H1 (cell line): ENCODE data around the gene CASR. TPM values are rescaled to one million over a fixed set of nuclear protein-coding genes. Genes with fewer than 3 reads are reported as not detected.

Experiments
- CTCF ChIA-PET: fragments of 300-600 bp; sonication (Branson Sonifier 250); formaldehyde crosslinking; loops from one replicate; lab custom pipeline; 2021; ENCODE audit not compliant: partially characterized antibody; lab: Charles Lee
- POLR2A ChIA-PET: fragments of 300-600 bp; sonication (Branson Sonifier 250); formaldehyde crosslinking; loops from one replicate; lab custom pipeline; 2021; ENCODE audit warnings: inconsistent platforms; ENCODE audit not compliant: partially characterized antibody; lab: Charles Lee
- DNase-seq, 2 experiments: peaks; one replicate each; pipeline versions ENCODE4 v3.0.0 to v3.0.0-alpha.2; 2010 to 2022; ENCODE audit warnings: low spot score in 2 of 2, low read depth in 1 of 2, mixed read lengths in 1 of 2
- FAIRE-seq: peaks from 2 replicates; lab custom pipeline; 2011; peaks lifted over from hg19 to GRCh38; lab: Jason Lieb, UNC
- H2AFZ ChIP-seq: 2 replicates; pipeline ENCODE4 v1.8.1; 2012; ENCODE audit warnings: low read length, inconsistent platforms
- H2AK5ac ChIP-seq: 2 replicates; pipeline ENCODE4 v1.6.1; 2013; ENCODE audit warnings: low read depth, low read length
- H2BK120ac ChIP-seq: replicated peaks from 2 replicates; pipeline ENCODE3; 2013; ENCODE audit warnings: low read depth, low read length, inconsistent platforms
- H2BK12ac ChIP-seq: 2 replicates; pipeline ENCODE4 v1.6.1; 2013; ENCODE audit warnings: low read depth, low read length
- H2BK15ac ChIP-seq: 2 replicates; pipeline ENCODE4 v1.6.1; 2013; ENCODE audit warnings: low read length
- H2BK20ac ChIP-seq: 2 replicates; pipeline ENCODE4 v1.6.1; 2013; ENCODE audit warnings: low read length
- H2BK5ac ChIP-seq: 2 replicates; pipeline ENCODE4 v1.6.1; 2013; ENCODE audit warnings: low read depth, low read length
- H3K14ac ChIP-seq: 2 replicates; pipeline ENCODE4 v1.6.1; 2013; ENCODE audit warnings: inconsistent platforms; ENCODE audit not compliant: insufficient read length
- H3K18ac ChIP-seq: 2 replicates; pipeline ENCODE4 v1.6.1; 2013; ENCODE audit warnings: low read length; ENCODE audit errors: extremely low read depth
- H3K23ac ChIP-seq: 2 replicates; pipeline ENCODE4 v1.6.1; 2013; ENCODE audit warnings: inconsistent platforms; ENCODE audit not compliant: insufficient read length
- H3K23me2 ChIP-seq: 2 replicates; pipeline ENCODE4 v1.6.1; 2013; ENCODE audit warnings: low read depth, low read length
- H3K27ac ChIP-seq: 2 replicates; pipeline ENCODE4 v1.6.1; 2011; ENCODE audit warnings: low read depth, low read length, inconsistent platforms
- H3K27me3 ChIP-seq, 4 experiments: replicated peaks in 1 of 4; 1 replicate in 1 of 4; 2 replicates in 3 of 4; pipeline versions ENCODE4 v1.6.1 to v1.8.1; 2011 to 2013; ENCODE audit warnings: low read length in 3 of 4, mild to moderate bottlenecking in 3 of 4, inconsistent platforms in 2 of 4, mixed read lengths in 2 of 4, moderate library complexity in 1 of 4; ENCODE audit not compliant: control insufficient read depth in 3 of 4, insufficient read depth in 3 of 4; ENCODE audit errors: extremely low read depth in 1 of 4
- H3K36me3 ChIP-seq, 4 experiments: 2 replicates each; pipeline versions ENCODE4 v1.6.1 to v1.8.1; 2011 to 2013; ENCODE audit warnings: mild to moderate bottlenecking in 4 of 4, low read length in 3 of 4, moderate library complexity in 2 of 4, control low read depth in 1 of 4, inconsistent platforms in 1 of 4; ENCODE audit not compliant: insufficient read depth in 4 of 4, control insufficient read depth in 2 of 4
- H3K4ac ChIP-seq: replicated peaks from 2 replicates; pipeline ENCODE3; 2013; ENCODE audit warnings: low read length, low read depth, mixed read lengths, inconsistent platforms; ENCODE audit not compliant: insufficient read length
- H3K4me1 ChIP-seq, 4 experiments: replicated peaks in 1 of 4; 1 replicate in 1 of 4; 2 replicates in 3 of 4; pipeline versions ENCODE4 v1.6.1 to v1.8.1; 2011 to 2013; ENCODE audit warnings: low read length in 3 of 4, inconsistent platforms in 2 of 4, mixed read lengths in 1 of 4; ENCODE audit not compliant: insufficient read depth in 4 of 4, control insufficient read depth in 3 of 4
- H3K4me2 ChIP-seq, 2 experiments: 2 replicates each; pipeline versions ENCODE4 v1.6.1 to v1.8.1; 2011 to 2013; ENCODE audit warnings: low read depth in 2 of 2, low read length in 2 of 2, control low read depth in 1 of 2, inconsistent platforms in 1 of 2, mild to moderate bottlenecking in 1 of 2; ENCODE audit not compliant: insufficient read depth in 1 of 2
- H3K4me3 ChIP-seq, 4 experiments: fragments of 200-600, 300-600 bp in 1 of 4; sonication (generic), shearing (Covaris generic), sonication (Bioruptor Twin) in 1 of 4; 2 replicates each; pipeline versions ENCODE4 v1.5.1 to v1.8.1; 2011 to 2016; ENCODE audit warnings: low read length in 4 of 4, low read depth in 3 of 4, control low read depth in 2 of 4, inconsistent platforms in 2 of 4, mild to moderate bottlenecking in 2 of 4, mixed read lengths in 1 of 4, moderate library complexity in 1 of 4; ENCODE audit not compliant: insufficient read depth in 2 of 4; ENCODE audit errors: extremely low read depth in 1 of 4
- H3K56ac ChIP-seq: replicated peaks from 2 replicates; pipeline ENCODE3; 2013; ENCODE audit warnings: low read depth, mild to moderate bottlenecking, mixed read lengths, low read length, inconsistent platforms; ENCODE audit not compliant: insufficient read length
- H3K79me1 ChIP-seq: 2 replicates; pipeline ENCODE4 v1.6.1; 2013; ENCODE audit warnings: low read depth, low read length, control low read depth
- H3K79me2 ChIP-seq, 2 experiments: 2 replicates each; pipeline versions ENCODE4 v1.6.1 to v1.8.1; 2012 to 2013; ENCODE audit warnings: low read length in 2 of 2, mild to moderate bottlenecking in 2 of 2, inconsistent platforms in 1 of 2; ENCODE audit not compliant: insufficient read depth in 2 of 2, control insufficient read depth in 1 of 2
- H3K9ac ChIP-seq, 4 experiments: replicated peaks in 1 of 4; 1 replicate in 1 of 4; 2 replicates in 3 of 4; pipeline versions ENCODE4 v1.6.1 to v1.8.1; 2011 to 2013; ENCODE audit warnings: low read depth in 3 of 4, low read length in 3 of 4, control low read depth in 2 of 4, mild to moderate bottlenecking in 2 of 4, moderate library complexity in 2 of 4, inconsistent platforms in 1 of 4; ENCODE audit errors: extremely low read depth in 1 of 4
- H3K9me3 ChIP-seq, 2 experiments: 2 replicates each; pipeline versions ENCODE4 v1.6.1 to v1.8.1; 2012 to 2013; ENCODE audit warnings: mild to moderate bottlenecking in 2 of 2, moderate library complexity in 2 of 2, control low read depth in 1 of 2, inconsistent platforms in 1 of 2, low read depth in 1 of 2, low read length in 1 of 2, mixed read lengths in 1 of 2; ENCODE audit not compliant: insufficient read depth in 2 of 2
- H4K20me1 ChIP-seq, 2 experiments: replicated peaks in 1 of 2; 2 replicates each; pipeline versions ENCODE3 to v1.8.1; 2011 to 2013; ENCODE audit warnings: inconsistent platforms in 2 of 2, low read length in 2 of 2, mild to moderate bottlenecking in 1 of 2; ENCODE audit not compliant: insufficient read depth in 2 of 2, control insufficient read depth in 1 of 2
- H4K5ac ChIP-seq: 2 replicates; pipeline ENCODE4 v1.6.1; 2013; ENCODE audit warnings: low read length, low read depth, mixed read lengths, inconsistent platforms; ENCODE audit not compliant: insufficient read length
- H4K8ac ChIP-seq: 2 replicates; pipeline ENCODE4 v1.8.0; 2013; ENCODE audit warnings: mild to moderate bottlenecking, moderate library complexity, low read length, inconsistent platforms; ENCODE audit not compliant: insufficient read depth; ENCODE audit errors: extremely low read depth
- H4K91ac ChIP-seq: replicated peaks from 2 replicates; pipeline ENCODE3; 2013; ENCODE audit warnings: low read length, mixed read lengths, inconsistent platforms; ENCODE audit not compliant: insufficient read length
- ATF3 ChIP-seq: IDR thresholded peaks from 2 replicates; pipeline ENCODE4 v1.6.1; 2011; ENCODE audit warnings: low read depth, mild to moderate bottlenecking, low read length; ENCODE audit not compliant: insufficient read depth
- CHD2 ChIP-seq: IDR thresholded peaks from 2 replicates; pipeline ENCODE4 v1.6.1; 2012; ENCODE audit warnings: low read length, improper control_type of control experiment
- NANOG ChIP-seq: IDR thresholded peaks from 2 replicates; pipeline ENCODE4 v1.6.1; 2011; ENCODE audit warnings: low read length, low read depth, mild to moderate bottlenecking, inconsistent platforms; ENCODE audit not compliant: insufficient read depth, poor library complexity, severe bottlenecking
- WGBS, 2 experiments: shearing (Covaris generic) in 1 of 2; methylation state at CpG; one replicate each; pipeline versions ENCODE4 v1.1.6 to v1.1.7; 2013 to 2015; ENCODE audit warnings: low lambda C conversion rate in 2 of 2, mixed read lengths in 2 of 2, inconsistent platforms in 1 of 2, low coverage in 1 of 2, missing lambda C conversion rate in 1 of 2; ENCODE audit not compliant: insufficient replicate concordance in 2 of 2, insufficient coverage in 1 of 2, insufficient read length in 1 of 2; ENCODE audit errors: extremely low coverage in 1 of 2, missing lambda C conversion rate in 1 of 2; 5-methylcytosine and 5-hydroxymethylcytosine counted together
- polyA plus RNA-seq, 7 experiments: library from polyadenylated mRNA; depleted of rRNA in 3 of 7; stranded (reverse) in 5 of 7; unstranded in 2 of 7; fragments of >200 nt in 5 of 7; fragments of 200-250 nt in 2 of 7; gene quantifications; 1 replicate in 5 of 7; 2 replicates in 1 of 7; 4 replicates in 1 of 7; pipeline versions ENCODE4 v1.2.1 to v1.2.3, GENCODE V29; 2011 to 2013; ENCODE audit warnings: missing spikeins in 2 of 7, mixed read lengths in 2 of 7
- total RNA-seq: library from RNA; stranded (reverse); fragmentation: NEBNext Ultra II Directional; extraction: Animal tissue kit (Norgen Biotek cat#: 25700); gene quantifications from 2 replicates; pipeline ENCODE4 v1.2.1, GENCODE V29; 2021

CASR gene
- total and polyA plus RNA-seq, 2 of the 8 experiments (the other 6 are each of a cell fraction or from before 2014, with no cell fraction given): 0.36 to 0.58 TPM

- H3K23me2 ChIP-seq: no peaks in the 10 kb centered on the region
- CTCF ChIA-PET: interaction anchor here (1.2 to 1.8 kb wide), 2 partner anchors 15 to 23 kb away, joined by 3 to 5 read pairs; no protein-coding TSS in a partner anchor
- no peak for FAIRE-seq
- no peak overlapping the region for H2AK5ac ChIP-seq
- POLR2A ChIA-PET: no interaction called here
- no peaks in the 10 kb centered on the region for H3K79me2 ChIP-seq
- no peak overlapping the region for H3K14ac ChIP-seq
- no peak for DNase-seq
- no peak overlapping the region for H3K4ac ChIP-seq
- H3K4me3 ChIP-seq: no peak overlapping the region
- no peak overlapping the region for H2AFZ ChIP-seq
- no peak overlapping the region for H2BK15ac ChIP-seq
- WGBS, 2 experiments: 93% methylated on average over 5 of the region's 5 CpGs; no CpG with 5 or more reads in 1 of the 2 experiments
- no peak overlapping the region for H2BK5ac ChIP-seq
- H2BK12ac ChIP-seq: no peak overlapping the region
- H3K9ac ChIP-seq: no peak overlapping the region
- no peaks in the 10 kb centered on the region for H3K4me1 ChIP-seq
- no peak overlapping the region for H3K4me2 ChIP-seq
- H4K5ac ChIP-seq: no peak overlapping the region
- no peak overlapping the region for H2BK20ac ChIP-seq
- H3K27ac ChIP-seq: no peak overlapping the region
- no peak overlapping the region for H3K18ac ChIP-seq
- H3K36me3 ChIP-seq: no peaks in the 10 kb centered on the region
- no peak overlapping the region for H3K56ac ChIP-seq
- H2BK120ac ChIP-seq: no peak overlapping the region
- no peaks in the 10 kb centered on the region for H3K79me1 ChIP-seq
- no peak overlapping the region for H4K8ac ChIP-seq
- H3K23ac ChIP-seq: no peak overlapping the region
- H4K20me1 ChIP-seq: no peaks in the 10 kb centered on the region
- TF ChIP-seq ATF3: no peak
- no peak for TF ChIP-seq CHD2
- no peak for TF ChIP-seq NANOG
- TF ChIP-seq, all 59 proteins: peak for 0
- Histone ChIP-seq H3K9me3 (peaks cover 0 to 5% of the 10 kb centered on the region in 2 experiments; a peak in 1 of 4 replicates), H4K91ac (no peak overlapping the region), H3K27me3 (no peaks in the 10 kb centered on the region)
Observed at GRCh38 chr3:122322095-122323075, 138.9 kb downstream of the CASR start.
